K562 (cell line): Measurements from ENCODE around the gene MAP4K4. TPM values are rescaled to one million over a fixed set of nuclear protein-coding genes. Genes with fewer than 3 reads are reported as not detected.

ENCODE experiments used
- HDAC2 ChIP-seq: fragments of 450-650 bp; IDR thresholded peaks from 2 replicates; pipeline ENCODE4 v1.6.1; 2016; ENCODE audit warnings: mild to moderate bottlenecking
- MBD1 ChIP-seq: fragments of 250-450 bp; sonication (Bioruptor Pico); IDR thresholded peaks from 2 replicates; pipeline ENCODE4 v1.8.0; 2022; ENCODE audit warnings: inconsistent platforms
- NFIC ChIP-seq: fragments of 450-650 bp; IDR thresholded peaks from 2 replicates; pipeline ENCODE4 v1.6.1; 2017; ENCODE audit warnings: mild to moderate bottlenecking, inconsistent platforms
- SAFB2 ChIP-seq: fragments of 200-400 bp; formaldehyde crosslinking; IDR thresholded peaks from 2 replicates; pipeline ENCODE4 v1.6.1; 2018; ENCODE audit warnings: borderline replicate concordance, low read length, low read depth, moderate library complexity; ENCODE audit not compliant: severe bottlenecking
- SP1 ChIP-seq: sonication (generic); formaldehyde crosslinking; IDR thresholded peaks from 2 replicates; pipeline ENCODE4 v1.8.1; 2022; ENCODE audit warnings: mild to moderate bottlenecking, missing genetic modification reagents
- ZNF778 ChIP-seq: fragments of 450-650 bp; formaldehyde crosslinking; IDR thresholded peaks from 2 replicates; pipeline ENCODE4 v1.4.0; 2020; ENCODE audit warnings: mild to moderate bottlenecking, moderate library complexity
- polyA plus RNA-seq, 8 experiments: library from polyadenylated mRNA; depleted of rRNA in 4 of 8; stranded (reverse) in 5 of 8; unstranded in 3 of 8; fragments of >200 nt; fragmentation: Nextera tagmentation in 2 of 8; fragmentation: Illumina TruSeq in 1 of 8; extraction: Ambion mirVana in 2 of 8; extraction: Trizol in 1 of 8; gene quantifications; 2 replicates each; pipeline versions ENCODE4 v1.2.1 to v1.2.3, GENCODE V29; 2011 to 2014; ENCODE audit warnings: inconsistent platforms in 1 of 8, missing spikeins in 1 of 8
- total RNA-seq, 7 experiments: library from RNA; depleted of rRNA in 6 of 7; stranded (reverse); fragments of >200 nt in 6 of 7; fragmentation: Illumina TruSeq in 2 of 7; extraction: Trizol in 2 of 7; gene quantifications; 2 replicates each; pipeline versions ENCODE4 v1.2.1 to v1.2.3, GENCODE V29; 2011 to 2021; ENCODE audit warnings: low replicate concordance in 1 of 7

Gene MAP4K4
- total and polyA plus RNA-seq, 9 of the 15 experiments (the other 6 are each of a cell fraction or from before 2014, with no cell fraction given) = 7.6 to 76.4 (median 50.6) TPM

- TF ChIP-seq ZNF778 (CRISPR knock-in tag) (no peak), NFIC (peak; percentile 34; the same call in 1 of the 2 replicates), MBD1 (0 out of 2 replicates have a peak, but pooled peaks have one; percentile 20), SAFB2 (no peak), HDAC2 (0 out of 2 replicates have a peak, but pooled peaks have one; percentile 24), SP1 (peak; percentile 38; the same call in 1 of the 2 replicates)
Measured at GRCh38 chr2:101696272-101697123, 1.0 kb upstream of the MAP4K4 start (continued).
